Stimulated activated CD8-positive, alpha-beta memory T cell treated with anti-CD3 and anti-CD28 coated beads, Interleukin-4, amount 100 ng/mL, for 1 hour (primary cell): ENCODE measurements around the gene C1orf174.

Experiments used
- DNase-seq, 2 donors: peaks; one replicate each; pipeline ENCODE4 v3.0.0-alpha.2; 2020; ENCODE audit warnings: low read depth in 2 of 2, low spot score in 1 of 2

The C1orf174 gene

DNA sequence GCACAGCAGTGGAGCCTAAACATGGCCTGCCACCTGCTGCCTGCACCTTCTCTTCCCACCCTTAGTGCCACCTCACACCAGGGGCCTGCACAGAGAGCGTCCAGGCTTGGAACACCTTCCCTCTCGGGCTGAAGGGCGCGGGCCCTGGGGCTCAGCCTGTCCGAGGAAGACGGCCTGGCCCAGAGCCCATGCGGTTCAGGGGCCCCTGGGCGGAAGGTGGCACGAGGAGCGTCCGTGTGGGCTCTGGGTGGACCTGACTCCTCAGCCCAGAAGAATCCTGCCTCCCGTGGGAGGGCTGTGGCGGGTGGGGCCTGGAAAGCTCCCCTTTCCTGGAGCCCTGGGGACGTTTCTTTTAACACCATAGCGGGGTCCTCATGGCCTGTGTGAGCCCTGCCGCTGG is 23.4 kb downstream of the C1orf174 start:
- DNase-seq, result no peak

DNA sequence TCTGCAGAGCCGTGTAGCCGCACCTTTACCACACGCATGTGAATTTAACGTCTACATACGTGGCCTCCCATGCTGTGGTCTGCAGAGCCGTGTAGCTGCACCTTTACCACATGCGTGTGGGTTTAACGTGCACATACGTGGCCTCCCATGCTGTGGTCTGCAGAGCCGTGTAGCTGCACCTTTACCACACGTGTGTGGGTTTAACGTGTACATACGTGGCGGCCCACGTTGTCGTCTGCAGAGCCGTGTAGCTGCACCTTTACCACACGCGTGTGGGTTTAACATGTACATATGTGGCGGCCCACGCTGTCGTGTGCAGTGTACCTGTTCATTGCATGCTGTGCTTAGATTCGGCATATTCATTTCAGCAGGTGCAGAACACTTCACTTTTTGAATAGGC is 25.3 kb downstream of the C1orf174 start:
- DNase-seq, result no peak

DNA sequence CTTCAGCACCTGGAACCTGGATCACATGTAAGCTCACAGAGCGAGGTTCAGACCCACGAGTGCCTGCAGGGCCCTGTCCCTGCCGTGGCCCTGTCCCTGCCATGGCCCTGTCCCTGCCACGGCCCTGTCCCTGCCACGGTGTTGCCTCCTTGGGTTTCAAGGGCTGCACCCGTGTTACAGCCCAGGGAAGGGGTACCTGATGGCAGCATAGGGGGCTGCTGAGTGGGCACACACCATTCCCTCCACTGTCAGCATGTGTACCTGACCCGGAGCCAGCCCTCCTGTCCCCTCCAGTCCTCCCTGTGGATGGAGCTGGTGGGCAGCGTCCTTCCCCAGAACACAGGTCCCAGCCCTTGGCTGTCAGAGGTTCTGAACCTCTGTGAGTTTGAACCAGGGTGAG is 27.5 kb downstream of the C1orf174 start:
- no peak for DNase-seq

DNA sequence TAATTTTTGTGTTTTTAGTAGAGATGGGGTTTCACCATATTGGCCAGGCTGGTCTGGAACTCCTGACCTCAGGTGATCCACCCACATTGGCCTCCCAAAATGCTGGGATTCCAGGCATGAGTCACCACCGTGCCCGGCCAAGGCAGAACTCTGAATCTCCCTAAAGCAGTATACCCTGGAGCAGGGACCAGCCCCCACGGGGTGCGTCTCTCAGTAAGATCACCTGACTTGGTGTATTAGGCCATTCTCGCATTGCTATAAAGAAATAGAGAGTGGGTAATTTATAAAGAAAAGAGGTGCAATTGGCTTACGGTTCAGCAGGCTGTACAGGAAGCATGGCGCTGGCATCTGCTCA is 28.6 kb downstream of the C1orf174 start:
- DNase-seq, result no peak

DNA sequence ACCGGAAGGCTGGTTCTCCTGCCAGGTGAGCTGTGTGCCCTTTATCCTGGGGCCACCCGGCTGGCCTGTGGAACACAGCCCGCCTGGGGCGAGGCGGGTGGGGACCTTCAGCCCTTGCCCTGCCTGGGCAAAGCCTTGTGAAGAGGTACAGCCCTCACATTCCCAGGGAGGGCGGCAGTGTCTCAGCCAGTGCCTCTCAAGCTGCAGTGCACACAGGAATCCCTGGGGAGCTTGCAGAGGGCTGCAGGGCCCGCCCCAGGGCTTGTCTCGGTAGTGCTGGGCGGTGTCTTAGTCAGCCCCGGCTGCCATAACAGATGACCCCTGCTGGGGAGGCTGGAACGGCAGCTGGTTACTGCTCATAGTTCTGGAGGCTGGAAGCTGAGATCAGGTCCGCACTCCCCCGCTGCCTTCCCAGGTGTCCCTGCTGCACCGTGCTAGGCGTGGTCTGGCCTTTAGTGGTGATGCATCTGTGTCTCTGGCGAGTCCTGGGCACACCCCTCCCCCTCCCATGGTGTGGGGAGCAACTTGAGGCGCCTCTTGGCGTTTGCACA is 30.2 kb downstream of the C1orf174 start:
- no peak for DNase-seq

DNA sequence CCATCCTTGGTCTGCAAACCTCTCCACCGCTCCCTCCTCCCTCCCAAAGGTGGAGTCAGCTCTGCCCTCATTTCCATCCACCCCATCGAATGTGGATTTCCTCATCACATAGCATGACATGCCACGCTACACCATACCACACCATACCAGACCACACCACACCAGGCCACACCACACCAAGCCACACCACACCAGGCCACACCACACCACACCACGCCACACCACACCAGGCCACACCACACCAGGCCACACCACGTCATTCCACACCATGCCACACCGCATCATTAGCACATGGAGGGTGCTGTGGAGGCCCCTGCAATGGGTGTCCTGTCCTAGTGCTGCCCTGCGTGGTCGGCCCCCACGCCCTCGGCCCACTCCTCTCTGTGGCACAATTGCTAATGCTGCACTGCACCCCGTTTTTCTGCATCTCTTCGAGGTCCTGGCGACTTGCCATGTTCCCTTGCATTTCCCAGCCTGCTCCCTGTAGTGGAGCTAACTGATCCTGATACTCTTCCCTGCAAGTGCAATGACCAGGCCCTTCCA is 31.5 kb downstream of the C1orf174 start:
- no peak for DNase-seq

DNA sequence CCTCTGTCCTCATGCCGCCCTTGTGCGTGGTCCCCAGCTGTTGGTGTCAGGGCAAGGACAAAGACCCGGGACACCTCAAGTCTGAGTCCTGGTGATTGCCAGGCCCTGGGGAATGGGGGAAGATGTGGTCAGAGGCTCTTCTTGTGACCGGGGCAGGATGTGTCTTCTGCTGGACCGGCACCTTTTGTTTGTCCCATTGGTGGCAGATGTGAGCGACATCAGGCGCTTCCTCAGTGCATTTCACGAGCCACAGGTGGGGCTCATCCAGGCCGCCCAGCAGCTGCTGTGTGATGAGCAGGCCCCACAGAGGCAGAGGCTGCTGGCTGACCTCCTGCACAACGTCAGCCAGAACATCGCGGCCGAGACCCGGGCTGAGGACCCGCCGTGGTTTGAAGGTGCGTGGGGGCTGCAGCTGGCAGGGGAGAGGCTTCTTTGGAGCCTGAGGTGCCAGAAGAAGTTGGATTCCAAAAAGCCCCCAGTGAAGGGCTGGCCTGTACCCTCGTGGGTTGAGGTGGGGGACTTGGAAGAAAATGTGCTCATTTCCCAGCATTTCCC is 34.4 kb downstream of the C1orf174 start:
- DNase-seq, result no peak

DNA sequence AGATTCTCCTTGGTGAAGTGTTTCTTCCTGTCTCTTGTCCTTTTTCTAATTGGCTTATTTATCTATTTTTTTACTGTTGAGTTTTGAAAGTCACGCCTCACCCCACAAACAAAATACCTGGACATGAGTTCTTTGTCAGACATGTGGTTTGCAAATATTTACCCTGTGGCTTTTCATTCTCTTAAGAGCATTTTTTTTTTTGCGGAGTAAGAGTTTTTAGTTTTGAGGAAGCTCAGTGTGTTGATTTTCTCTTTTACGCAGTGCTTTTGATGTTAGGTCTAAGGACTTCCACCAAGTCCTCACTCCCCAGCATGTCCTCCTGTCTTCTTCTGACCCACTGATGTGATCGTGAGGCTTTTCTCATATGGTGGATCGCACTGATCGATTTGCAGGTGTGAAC is 35.2 kb downstream of the C1orf174 start:
- no peak for DNase-seq

DNA sequence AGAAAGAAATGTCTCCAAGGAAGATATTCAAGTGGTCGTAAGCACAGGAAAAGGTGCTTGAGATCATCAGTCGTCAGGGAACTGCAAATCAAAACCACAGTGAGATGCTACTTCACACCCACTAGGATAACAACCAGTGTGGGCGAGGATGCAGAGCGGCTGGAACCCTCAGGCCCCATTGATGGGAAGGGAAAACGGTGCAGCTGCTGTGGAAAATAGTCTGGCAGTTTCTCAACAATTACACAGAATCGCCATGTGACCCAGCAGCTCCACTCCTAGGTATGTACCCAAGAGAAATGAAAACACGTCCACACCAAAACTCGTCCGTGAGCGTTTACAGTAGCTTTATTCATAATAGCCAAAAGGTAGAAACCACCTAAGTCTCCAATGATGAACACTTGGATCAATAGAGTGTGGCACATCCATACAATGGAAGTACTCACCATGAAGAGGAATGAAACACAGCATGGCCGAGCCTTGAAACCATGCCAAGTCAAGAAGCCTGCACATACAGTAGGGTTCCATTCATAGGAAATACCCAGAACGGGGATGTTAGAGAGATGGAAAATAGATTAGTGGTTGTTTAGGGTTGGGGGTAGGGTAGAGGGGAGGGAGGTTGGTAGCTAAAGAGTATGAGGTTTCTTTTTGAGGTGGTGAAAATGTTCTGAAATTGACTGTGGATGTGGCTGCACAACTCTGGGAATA is 36.7 kb downstream of the C1orf174 start:
- DNase-seq, result no peak

DNA sequence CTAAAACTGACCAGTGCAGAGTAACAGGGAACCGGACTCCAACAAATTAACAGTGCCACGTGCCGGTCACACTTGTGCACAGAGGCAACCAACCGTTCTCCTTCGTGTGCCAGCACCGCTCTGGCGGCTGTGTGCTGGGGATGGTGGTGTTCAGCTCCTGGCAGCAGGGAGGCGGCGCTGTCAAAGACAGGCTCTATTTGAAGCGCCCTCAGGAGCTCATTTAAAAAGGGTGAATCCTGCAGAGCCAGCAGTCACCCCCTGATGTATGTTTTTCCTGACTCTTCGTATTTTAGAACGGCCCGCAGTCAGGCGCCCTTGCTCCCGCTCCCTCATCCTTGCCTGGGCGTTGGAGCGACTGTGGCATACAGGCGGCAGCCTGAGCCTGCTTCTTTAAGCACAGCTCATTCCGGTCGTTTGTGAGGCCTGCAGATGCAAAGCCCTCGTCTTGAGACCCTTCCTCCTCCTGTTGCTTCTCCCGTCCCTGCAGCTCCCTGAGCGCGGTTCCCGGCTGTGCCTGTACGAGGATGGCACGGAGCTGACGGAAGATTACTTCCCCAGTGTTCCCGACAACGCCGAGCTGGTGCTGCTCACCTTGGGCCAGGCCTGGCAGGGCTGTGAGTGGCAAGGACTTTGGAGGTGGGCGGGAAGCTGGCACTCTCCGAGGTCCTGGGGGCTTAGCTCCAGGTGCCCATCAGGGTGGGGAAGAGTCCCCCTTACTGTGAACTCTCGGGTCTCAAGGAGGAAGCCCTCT is 41.7 kb downstream of the C1orf174 start:
- DNase-seq, result no peak

DNA sequence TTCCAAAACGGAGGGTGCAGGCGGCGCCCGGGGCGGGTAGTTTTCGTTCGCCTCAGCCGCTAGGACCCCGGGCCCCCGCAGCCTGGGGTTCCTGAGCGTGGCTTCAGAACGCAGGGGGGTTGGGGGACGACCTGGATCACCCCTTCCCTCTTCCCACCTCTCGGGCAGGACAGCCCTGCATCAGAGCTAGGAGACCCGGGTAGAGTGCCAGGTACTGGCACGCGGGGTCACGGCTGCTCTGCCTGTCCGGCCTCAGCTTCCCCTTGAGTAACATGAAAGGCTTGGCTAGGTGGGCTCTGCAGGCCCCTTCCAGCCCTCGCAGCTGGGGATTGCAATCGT is 42.3 kb downstream of the C1orf174 start:
- DNase-seq, result no peak

DNA sequence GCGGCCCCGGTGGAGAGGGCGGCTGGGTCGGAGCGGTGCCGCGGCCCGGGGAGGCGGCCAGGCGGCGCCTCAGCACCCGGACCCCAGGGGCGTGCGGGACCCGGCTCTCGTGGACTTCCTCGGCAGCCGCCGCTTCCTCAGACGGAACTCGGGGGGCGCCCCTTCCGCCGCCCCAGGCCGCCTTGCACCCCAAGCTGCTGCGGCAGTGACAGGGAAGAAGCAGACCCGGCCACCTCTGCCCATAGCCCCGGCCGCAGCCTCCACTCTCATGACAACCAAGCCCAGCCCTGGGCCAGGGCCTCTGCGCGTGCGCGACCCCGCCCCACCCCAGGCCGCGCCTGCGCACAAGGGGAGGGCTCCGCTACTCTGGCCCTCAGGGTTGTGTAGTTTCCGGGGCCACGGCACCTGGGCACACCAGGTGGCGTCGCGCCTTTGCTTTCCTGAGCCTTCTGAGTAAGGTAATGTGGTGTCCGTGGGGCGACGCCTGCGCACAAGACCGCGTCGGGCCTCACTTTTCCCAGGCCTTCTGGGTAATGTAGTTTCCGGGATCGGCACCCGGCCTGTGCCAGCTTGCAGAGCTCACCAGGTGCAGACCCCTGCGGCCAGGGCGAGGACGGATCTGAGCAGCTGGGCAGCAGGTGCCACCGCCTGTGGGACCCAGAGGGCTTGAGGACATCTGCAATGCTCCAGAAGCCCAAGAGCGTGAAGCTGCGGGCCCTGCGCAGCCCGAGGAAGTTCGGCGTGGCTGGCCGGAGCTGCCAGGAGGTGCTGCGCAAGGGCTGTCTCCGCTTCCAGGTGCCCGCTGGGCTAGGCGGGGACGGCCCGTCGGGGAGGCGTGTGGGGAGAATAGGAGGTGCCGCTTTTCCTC is 42.9 kb downstream of the C1orf174 start, which contains the start of the genes CEP104 and DFFB:
CEP104 (minus strand) TSS at position 289 of the 868 bp plus-strand sequence. CDS start 4,804 bp downstream, outside the sequence.
DFFB (plus strand) TSS at position 554 of the 868 bp plus-strand sequence; CDS start at position 682, 128 bp downstream.
- DNase-seq, result peak; percentile 84 to 94

DNA sequence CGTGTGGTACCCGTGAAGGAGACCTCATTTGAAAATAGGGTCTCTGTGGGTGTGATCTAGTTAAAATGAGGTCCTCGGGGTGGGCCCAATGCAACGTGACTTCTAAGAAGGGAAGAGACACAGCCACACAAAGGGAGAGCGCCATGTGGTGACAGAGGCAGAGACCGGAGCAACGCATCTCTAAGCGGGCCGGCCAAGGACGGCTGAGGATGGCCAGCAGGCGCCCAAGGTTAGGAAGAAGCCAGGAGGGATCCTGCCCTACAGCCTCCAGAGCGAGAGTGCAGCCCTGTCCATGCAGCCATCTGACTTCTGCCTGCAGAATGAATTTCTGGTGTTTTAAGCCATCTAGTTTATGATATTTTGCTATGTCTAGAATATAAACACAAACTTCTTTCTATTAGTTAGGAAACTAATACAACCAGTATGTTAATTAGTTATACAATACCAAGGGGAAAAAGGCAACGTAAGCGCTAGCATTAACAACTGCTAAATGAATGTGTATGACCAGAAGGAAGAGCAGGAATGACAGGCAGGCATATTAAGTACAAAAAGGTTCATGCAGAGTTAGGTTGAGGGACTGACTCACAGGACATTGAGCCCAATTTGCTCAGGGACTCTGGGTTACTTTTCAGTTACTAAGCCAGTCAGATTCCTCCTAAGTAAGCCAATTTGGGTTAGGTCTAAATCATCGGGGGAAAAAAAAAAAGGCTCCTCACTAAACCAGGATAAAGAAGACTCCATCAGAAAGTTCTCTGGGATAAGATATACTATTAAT is 47.2 kb downstream of the C1orf174 start:
- DNase-seq, result no peak

DNA sequence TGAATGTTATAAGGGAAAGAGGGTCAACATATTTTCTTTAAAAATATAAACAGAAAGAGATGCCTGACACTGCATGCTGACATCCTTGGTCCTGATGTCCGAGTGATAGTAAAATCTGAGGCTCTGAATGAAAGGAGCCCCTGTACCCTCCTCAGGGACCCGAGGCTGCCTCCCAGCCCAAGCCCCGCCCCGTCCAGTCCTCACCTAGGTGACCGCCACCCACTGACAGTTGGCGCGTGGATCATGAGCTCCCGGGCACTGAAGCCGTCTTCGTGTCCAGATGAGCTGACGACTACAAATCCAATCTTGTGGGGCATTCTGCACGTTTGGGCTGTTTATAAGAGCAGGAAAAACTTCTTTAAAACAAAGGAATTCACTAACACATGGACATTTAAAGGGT is 48.0 kb downstream of the C1orf174 start:
- DNase-seq, result no peak

DNA sequence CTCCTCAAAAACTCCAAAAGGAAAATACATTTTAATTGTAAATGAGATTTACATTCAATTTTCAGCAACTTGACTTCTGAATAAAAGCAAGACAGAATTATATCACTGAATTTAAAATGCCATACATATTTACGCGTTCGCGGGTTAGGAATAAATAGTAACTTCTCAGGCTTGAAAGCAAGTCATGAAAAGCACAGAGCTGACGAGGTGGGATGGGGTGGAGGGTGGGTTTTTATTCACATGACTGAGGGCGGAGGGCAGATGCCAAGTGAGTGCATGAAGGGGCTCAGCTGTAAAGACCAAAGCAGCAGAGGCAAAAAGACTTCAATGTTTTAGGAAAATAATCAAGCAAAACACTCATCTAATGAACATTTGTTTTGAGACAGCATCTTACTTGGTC is 48.8 kb downstream of the C1orf174 start:
- no peak for DNase-seq

DNA sequence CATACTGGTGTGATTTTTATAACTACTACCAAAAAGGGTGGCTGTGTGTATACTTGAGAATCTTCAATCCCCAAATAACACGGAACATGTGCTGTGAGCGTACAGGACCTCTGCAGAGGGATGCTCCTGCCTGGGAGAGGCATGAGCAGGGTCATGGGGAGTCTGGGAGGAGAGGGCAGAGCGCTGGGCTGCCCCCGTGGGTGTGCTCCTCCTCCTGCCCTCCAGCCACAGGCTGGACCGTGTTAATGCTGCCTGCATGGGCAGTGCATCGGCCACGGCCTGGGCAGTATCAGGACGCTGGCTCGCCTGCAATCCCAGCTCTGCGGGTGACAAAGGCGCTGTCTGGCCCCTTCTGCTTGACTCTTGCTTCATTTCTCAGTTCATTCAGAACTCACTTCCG is 49.2 kb downstream of the C1orf174 start:
- no peak for DNase-seq

DNA sequence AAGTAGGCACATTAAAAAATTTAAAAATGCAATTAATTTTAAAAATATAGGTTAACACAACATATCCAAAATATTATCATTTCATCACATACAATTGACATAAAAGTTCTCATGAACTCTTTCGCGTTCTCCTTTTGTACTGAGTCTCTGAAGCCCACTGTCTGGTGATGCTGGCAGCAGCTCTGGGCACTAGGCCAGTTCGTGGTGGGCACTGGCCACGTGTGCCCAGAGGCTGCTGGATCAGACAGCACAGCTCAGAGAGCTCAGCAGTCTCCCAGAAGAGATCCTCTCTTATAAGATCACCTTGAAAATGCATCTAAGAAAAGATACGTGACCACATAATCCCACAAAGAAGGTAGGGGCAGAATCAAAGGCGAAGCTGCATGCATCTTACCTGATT is 53.0 kb downstream of the C1orf174 start:
- no peak for DNase-seq

DNA sequence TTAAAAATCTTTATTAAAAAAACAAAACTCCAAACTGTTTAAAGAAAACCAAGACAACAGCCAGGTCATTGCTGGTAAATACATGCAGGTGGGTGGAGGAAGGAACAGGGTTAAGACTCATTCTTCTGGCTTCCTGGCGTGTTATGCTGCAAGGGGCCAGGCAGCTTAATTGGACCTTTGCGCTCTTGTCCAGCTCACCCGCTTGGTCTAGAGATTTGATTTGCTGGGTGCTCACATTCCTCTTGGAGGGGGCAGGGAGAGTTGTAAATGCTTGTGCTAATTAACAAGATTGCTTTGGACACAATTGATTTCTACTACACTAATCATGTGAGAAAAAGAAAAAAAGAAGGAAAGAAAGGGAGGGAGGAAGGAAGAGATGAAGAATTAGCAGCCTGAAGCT is 53.5 kb downstream of the C1orf174 start:
- DNase-seq, result no peak

DNA sequence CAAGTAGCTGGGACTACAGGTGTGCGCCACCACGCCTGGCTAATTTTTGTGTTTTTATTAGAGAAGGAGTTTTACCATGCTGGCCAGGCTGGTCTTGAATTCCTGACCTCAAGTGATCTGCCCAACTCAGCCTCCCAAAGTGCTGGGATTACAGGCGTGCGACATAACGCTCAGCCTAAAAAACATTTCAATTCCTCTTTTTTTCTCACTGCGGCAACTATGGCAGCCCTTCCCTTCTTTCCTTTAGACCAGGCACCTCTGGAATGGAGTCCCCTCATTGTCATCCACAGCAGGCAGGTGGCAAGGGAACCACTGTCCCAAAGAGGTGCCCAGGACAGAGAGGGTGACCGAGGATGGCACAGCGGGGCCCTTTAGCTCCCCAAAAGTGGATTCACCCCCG is 57.2 kb downstream of the C1orf174 start:
- DNase-seq, result no peak

DNA sequence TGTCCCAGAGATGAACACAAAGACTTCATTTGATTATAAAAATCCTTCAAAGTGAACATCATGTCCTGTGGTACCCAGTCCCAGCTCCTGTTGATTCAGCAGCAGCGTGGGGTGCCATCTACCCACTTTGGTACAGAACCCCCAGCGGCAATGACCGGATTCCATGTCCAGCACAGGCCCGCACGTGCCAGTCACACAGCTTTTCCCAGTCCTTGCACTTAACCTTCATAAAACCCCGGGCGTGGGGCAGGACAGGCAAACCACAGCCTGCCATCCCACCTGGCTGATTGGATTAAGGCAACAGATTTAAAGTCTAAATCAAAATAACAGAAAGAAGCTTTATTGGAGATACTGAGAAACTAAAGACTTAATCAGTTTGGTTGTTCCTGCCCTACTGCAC is 58.6 kb downstream of the C1orf174 start:
- DNase-seq, result no peak
